ENCODE measurements around the gene TRDMT1. TPM values are rescaled to one million over a fixed set of nuclear protein-coding genes. Genes with fewer than 3 reads are reported as not detected.

TRDMT1 gene
- total RNA-seq, 1 donor from 2014 or later, result 35.6 TPM

- peaks cover 36% of the 10 kb centered on the region for H3K79me2 ChIP-seq (ENCODE audit: low read depth)
Measured at GRCh38 chr10:17234431-17234945, 33.0 kb upstream of the TRDMT1 start.

GRCh38 chr10:17233286-17233991, 32.0 kb upstream of the TRDMT1 start:
- no peak overlapping the region for H3K4me3 ChIP-seq
- DNase-seq (ENCODE audit: low spot score), result no peak
- no peaks in the 10 kb centered on the region for H3K9me3 ChIP-seq (ENCODE audit: low read depth)
- H3K36me3 ChIP-seq, result peaks cover 36% of the 10 kb centered on the region
- Mint-ChIP-seq H3K9me3 (no peaks in the 10 kb centered on the region), H3K4me3 (peak overlapping the region; percentile 62), H3K27me3 (ENCODE audit: insufficient read depth, low read depth) (peaks cover 13% of the 10 kb centered on the region), H3K4me1 (peaks cover 54% of the 10 kb centered on the region), H3K36me3 (peaks cover 48% of the 10 kb centered on the region), H3K27ac (peak overlapping the region; percentile 78)
- H4K20me1 ChIP-seq (ENCODE audit: low read depth), result peaks cover 38% of the 10 kb centered on the region
- H3K27me3 ChIP-seq, result no peaks in the 10 kb centered on the region
- H3F3A ChIP-seq (ENCODE audit: low read depth), result peaks cover 52% of the 10 kb centered on the region
- no peak overlapping the region for H3K27ac ChIP-seq
- H3K9ac ChIP-seq, result no peak overlapping the region
- no peak overlapping the region for H2AFZ ChIP-seq (replicated peaks)
- TF ChIP-seq EZH2 (IDR thresholded peaks at IDR 0.05) (no peak), EZH2phosphoT487 (IDR thresholded peaks at IDR 0.05) (no peak), CTCF (IDR thresholded peaks at IDR 0.05) (no peak)
- peaks cover 11% of the 10 kb centered on the region for H3K4me1 ChIP-seq
- no peak overlapping the region for H3K4me2 ChIP-seq
- peaks cover 40% of the 10 kb centered on the region for H3K79me2 ChIP-seq (ENCODE audit: low read depth)

More at GRCh38 chr10:17234431-17234945, 33.0 kb upstream of the TRDMT1 start:
- Mint-ChIP-seq H3K4me3 (peak overlapping the region; percentile 69), H3K9me3 (no peaks in the 10 kb centered on the region), H3K36me3 (peaks cover 48% of the 10 kb centered on the region), H3K27ac (peak overlapping the region; percentile 14), H3K27me3 (ENCODE audit: insufficient read depth, low read depth) (peaks cover 10% of the 10 kb centered on the region), H3K4me1 (peaks cover 62% of the 10 kb centered on the region)
- H3K27me3 ChIP-seq, result no peaks in the 10 kb centered on the region
- H3K9me3 ChIP-seq (ENCODE audit: low read depth), result no peaks in the 10 kb centered on the region
- no peak for TF ChIP-seq EZH2phosphoT487 (IDR thresholded peaks at IDR 0.05)
- TF ChIP-seq CTCF (IDR thresholded peaks at IDR 0.05), result no peak
- TF ChIP-seq EZH2 (IDR thresholded peaks at IDR 0.05), result no peak
- no peak overlapping the region for H3K4me2 ChIP-seq
- no peak for DNase-seq (ENCODE audit: low spot score)
- H3K27ac ChIP-seq, result no peak overlapping the region
- no peak overlapping the region for H3K9ac ChIP-seq
- no peak overlapping the region for H3K4me3 ChIP-seq
- peaks cover 11% of the 10 kb centered on the region for H3K4me1 ChIP-seq
- peaks cover 50% of the 10 kb centered on the region for H3F3A ChIP-seq (ENCODE audit: low read depth)
- peaks cover 36% of the 10 kb centered on the region for H3K36me3 ChIP-seq
- peaks cover 37% of the 10 kb centered on the region for H4K20me1 ChIP-seq (ENCODE audit: low read depth)
- H2AFZ ChIP-seq (replicated peaks), result no peak overlapping the region

GRCh38 chr10:17232276-17232960, 30.9 kb upstream of the TRDMT1 start:
- no peak for TF ChIP-seq EZH2 (IDR thresholded peaks at IDR 0.05)
- no peak for TF ChIP-seq EZH2phosphoT487 (IDR thresholded peaks at IDR 0.05)
- TF ChIP-seq CTCF (IDR thresholded peaks at IDR 0.05), result no peak
- Mint-ChIP-seq H3K9me3 (no peaks in the 10 kb centered on the region), H3K4me1 (peaks cover 56% of the 10 kb centered on the region), H3K27me3 (ENCODE audit: insufficient read depth, low read depth) (peaks cover 18% of the 10 kb centered on the region), H3K4me3 (peak overlapping the region; percentile 97), H3K36me3 (peaks cover 48% of the 10 kb centered on the region), H3K27ac (peak overlapping the region; percentile 74)
- Histone ChIP-seq H3K9ac (no peak overlapping the region), H3F3A (ENCODE audit: low read depth) (peaks cover 52% of the 10 kb centered on the region), H3K4me2 (no peak overlapping the region), H2AFZ (replicated peaks) (no peak overlapping the region), H3K27ac (no peak overlapping the region), H3K9me3 (ENCODE audit: low read depth) (no peaks in the 10 kb centered on the region), H3K4me1 (peaks cover 16% of the 10 kb centered on the region), H3K4me3 (no peak overlapping the region), H3K36me3 (peaks cover 31% of the 10 kb centered on the region), H4K20me1 (ENCODE audit: low read depth) (peaks cover 38% of the 10 kb centered on the region), H3K79me2 (ENCODE audit: low read depth) (peaks cover 40% of the 10 kb centered on the region), H3K27me3 (no peaks in the 10 kb centered on the region)
- no peak for DNase-seq (ENCODE audit: low spot score)

Measured in neural progenitor cell (in vitro differentiated cells).